Psoas muscle (tissue), 8 donors: ENCODE data around the gene CXXC5. TPM values are rescaled to one million over a fixed set of nuclear protein-coding genes. Genes with fewer than 3 reads are reported as not detected.
A peak's percentile ranks its signal among the peaks of the same experiment; 100 is the strongest.

ENCODE experiments used
- ATAC-seq, 4 donors: fragments of 200-7000 bp; cut with Tn5 transposase; one replicate each; pipeline ENCODE4 v1.9.1; 2020; ENCODE audit warnings: moderate library complexity in 3 of 4, mild to moderate bottlenecking in 2 of 4
- DNase-seq, 2 donors: peaks; one replicate each; pipeline ENCODE4 v3.0.0-alpha.2; 2020
- H3K27ac ChIP-seq: fragments of 200-600 bp; one replicate; pipeline ENCODE4 v1.8.0; 2022
- H3K27me3 ChIP-seq, 3 donors: fragments of 200-600 bp in 1 of 3; one replicate each; pipeline versions ENCODE4 v1.6.1 to v1.8.0; 2013 to 2022; ENCODE audit warnings: low read length in 2 of 3, mild to moderate bottlenecking in 2 of 3, moderate library complexity in 1 of 3; ENCODE audit not compliant: insufficient read depth in 3 of 3
- H3K36me3 ChIP-seq, 2 donors: fragments of 200-600 bp in 1 of 2; one replicate each; pipeline versions ENCODE4 v1.6.1 to v1.8.0; 2013 to 2022; ENCODE audit warnings: low read depth in 1 of 2, mild to moderate bottlenecking in 1 of 2, moderate library complexity in 1 of 2; ENCODE audit not compliant: insufficient read depth in 1 of 2
- H3K4me1 ChIP-seq: fragments of 200-600 bp; one replicate; pipeline ENCODE4 v1.8.0; 2022
- H3K4me3 ChIP-seq: fragments of 200-600 bp; one replicate; pipeline ENCODE4 v1.8.0; 2022; ENCODE audit warnings: mild to moderate bottlenecking
- H3K9me3 ChIP-seq: fragments of 200-600 bp; one replicate; pipeline ENCODE4 v1.8.0; 2022
- WGBS, 3 donors: extraction: QIAGEN DNeasy Blood & Tissue Kit; methylation state at CpG; one replicate each; pipeline versions ENCODE4 v1.1.6 to v1.1.7; 2013; 5-methylcytosine and 5-hydroxymethylcytosine counted together
- intact Hi-C, 2 donors: fragments of 100-400 bp; cut with DNase I; formaldehyde crosslinking; loops; one replicate each; pipeline versions ENCODE4 v1.11.0 to v1.14.2; 2022
- polyA plus RNA-seq, 3 donors: library from polyadenylated mRNA; stranded (reverse); fragments of 200-250 nt; gene quantifications; one replicate each; pipeline ENCODE4 v1.2.3, GENCODE V29; 2013
- total RNA-seq, 4 donors: library from RNA; stranded (reverse); fragmentation: NEBNext Ultra II Directional in 2 of 4; extraction: Animal tissue kit (Norgen Biotek cat#: 25700) in 2 of 4; gene quantifications; one replicate each; pipeline versions ENCODE4 v1.2.1 to v1.2.4, GENCODE V29; 2021 to 2023
- TF ChIP-seq, protein P1 (sequence below): fragments of 200-600 bp; IDR thresholded peaks from one replicate; pipeline ENCODE4 v1.8.0; 2022; ENCODE audit warnings: antibody characterized with exemption
- donor health status: healthy with polysubstance abuse.
- donor health status: DM: no; HTN: no; CAD: no; lungs with moderate emphysema.
- donor health status: Bipolar disorder and iron deficiency.
- donor health status: healthy.
- donor health status: DM: yes; HTN: yes; CAD: no.
- donor health status: DM: no; HTN: no; CAD: no.
- donor health status: DM: no; HTN: no; CAD: no.
- donor health status: DM: yes; HTN: yes; CAD: no.

CXXC5 gene
- total and polyA plus RNA-seq, 7 donors: 24.5 to 88.3 (median 47.2) TPM

- intact Hi-C loops: no loop called here
- H3K4me3 ChIP-seq: peak overlapping the region; percentile 99
- peak in 1 of 2 donors; percentile 38 for DNase-seq
Observed at GRCh38 chr5:139653616-139654015, 5.5 kb downstream of the CXXC5 start.

GRCh38 chr5:139654464-139654863 lies 6.3 kb downstream of the CXXC5 start:
- intact Hi-C loops: no loop called here
- TF ChIP-seq, protein P1, sequence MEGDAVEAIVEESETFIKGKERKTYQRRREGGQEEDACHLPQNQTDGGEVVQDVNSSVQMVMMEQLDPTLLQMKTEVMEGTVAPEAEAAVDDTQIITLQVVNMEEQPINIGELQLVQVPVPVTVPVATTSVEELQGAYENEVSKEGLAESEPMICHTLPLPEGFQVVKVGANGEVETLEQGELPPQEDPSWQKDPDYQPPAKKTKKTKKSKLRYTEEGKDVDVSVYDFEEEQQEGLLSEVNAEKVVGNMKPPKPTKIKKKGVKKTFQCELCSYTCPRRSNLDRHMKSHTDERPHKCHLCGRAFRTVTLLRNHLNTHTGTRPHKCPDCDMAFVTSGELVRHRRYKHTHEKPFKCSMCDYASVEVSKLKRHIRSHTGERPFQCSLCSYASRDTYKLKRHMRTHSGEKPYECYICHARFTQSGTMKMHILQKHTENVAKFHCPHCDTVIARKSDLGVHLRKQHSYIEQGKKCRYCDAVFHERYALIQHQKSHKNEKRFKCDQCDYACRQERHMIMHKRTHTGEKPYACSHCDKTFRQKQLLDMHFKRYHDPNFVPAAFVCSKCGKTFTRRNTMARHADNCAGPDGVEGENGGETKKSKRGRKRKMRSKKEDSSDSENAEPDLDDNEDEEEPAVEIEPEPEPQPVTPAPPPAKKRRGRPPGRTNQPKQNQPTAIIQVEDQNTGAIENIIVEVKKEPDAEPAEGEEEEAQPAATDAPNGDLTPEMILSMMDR: no peak
- Histone ChIP-seq H3K9me3 (no peaks in the 10 kb centered on the region), H3K36me3 (no peaks in the 10 kb centered on the region), H3K27me3 (no peaks in the 10 kb centered on the region), H3K4me3 (peak overlapping the region; percentile 99), H3K27ac (peak overlapping the region; percentile 98), H3K4me1 (peaks cover 75% of the 10 kb centered on the region)
- ATAC-seq (no peak), DNase-seq (no peak)
- 42 to 63% (median 46%) methylated on average over 3 of the region's 3 CpGs for WGBS, 3 donors

More at GRCh38 chr5:139653616-139654015, 5.5 kb downstream of the CXXC5 start:
- TF ChIP-seq, protein P1: no peak
- Histone ChIP-seq H3K36me3 (no peaks in the 10 kb centered on the region), H3K9me3 (no peaks in the 10 kb centered on the region), H3K27ac (peak overlapping the region; percentile 98), H3K4me1 (peaks cover 67% of the 10 kb centered on the region), H3K27me3 (no peaks in the 10 kb centered on the region)
- WGBS, 3 donors: 27 to 40% (median 34%) methylated on average over 5 of the region's 5 CpGs
- no peak for ATAC-seq

DNA sequence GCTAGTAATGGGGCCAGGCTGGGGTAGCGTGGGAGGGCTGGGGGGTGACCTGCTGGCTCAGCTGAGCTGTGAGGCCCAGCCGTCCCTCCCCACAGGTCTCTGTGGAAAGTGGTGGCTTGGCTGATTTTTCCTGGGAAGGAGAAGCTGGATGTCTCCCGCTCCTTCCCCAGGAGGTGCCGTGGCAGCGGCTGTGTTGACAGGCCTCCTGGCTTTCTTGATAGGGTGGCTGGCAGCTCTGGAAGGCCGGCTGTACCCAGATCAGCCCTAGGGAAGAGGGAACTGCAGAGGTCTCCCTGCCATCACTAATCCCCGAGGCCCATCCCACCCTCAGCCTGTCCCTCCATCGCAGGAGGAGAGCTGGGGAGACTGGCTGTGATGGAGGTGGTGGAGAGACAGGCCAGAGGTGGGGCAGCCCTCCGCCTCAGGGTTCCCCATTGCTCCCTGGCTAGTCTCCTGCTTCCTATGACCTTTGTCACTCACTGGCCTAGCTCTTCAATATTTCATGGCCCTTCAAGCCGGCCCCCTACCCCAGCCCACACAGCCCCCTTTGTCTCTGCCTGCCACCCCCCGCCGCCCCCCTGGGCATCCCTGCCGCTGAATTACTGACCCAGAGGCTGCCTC lies 6.8 kb downstream of the CXXC5 start:
- Histone ChIP-seq H3K36me3 (no peaks in the 10 kb centered on the region), H3K4me1 (peaks cover 80% of the 10 kb centered on the region), H3K27me3 (no peaks in the 10 kb centered on the region), H3K4me3 (peak overlapping the region; percentile 99), H3K9me3 (no peaks in the 10 kb centered on the region), H3K27ac (peak overlapping the region; percentile 98)
- TF ChIP-seq, protein P1: no peak
- intact Hi-C loops: no loop called here
- DNase-seq (no peak), ATAC-seq (no peak)
- WGBS, 3 donors: 26 to 34% (median 29%) methylated on average over 10 to 13 of the region's 13 CpGs

DNA sequence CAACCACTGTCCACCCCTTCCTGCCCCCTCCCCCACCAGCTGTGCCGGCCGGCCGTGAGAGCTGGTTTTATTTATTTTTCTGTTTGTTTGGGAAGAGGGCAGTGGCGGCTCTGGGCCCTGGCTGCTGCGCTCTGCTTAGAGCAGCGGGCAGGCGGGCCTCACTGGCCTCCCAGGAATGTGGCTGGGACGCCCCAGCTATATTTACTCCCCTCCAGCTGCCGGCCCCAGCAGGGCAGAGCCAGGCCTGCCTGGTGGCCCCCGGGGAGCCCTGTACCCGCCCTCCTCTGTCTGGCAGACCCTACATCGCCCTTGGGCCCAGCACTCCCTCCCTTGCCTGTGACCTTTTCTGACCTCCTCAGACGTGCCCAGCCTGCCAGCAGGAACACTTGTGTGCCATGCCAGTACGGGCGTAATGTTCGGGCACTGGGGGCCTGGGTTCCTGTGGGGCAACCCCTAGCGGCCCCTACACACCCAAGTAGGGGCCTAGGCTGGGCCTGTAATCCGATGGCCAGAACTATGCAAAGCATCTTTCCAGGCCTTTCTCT lies 7.7 kb downstream of the CXXC5 start:
- peak; percentile 23 to 51 (median 27) for ATAC-seq
- no peaks in the 10 kb centered on the region for H3K9me3 ChIP-seq
- intact Hi-C loops: no loop called here
- no peaks in the 10 kb centered on the region for H3K27me3 ChIP-seq
- H3K4me3 ChIP-seq: peak overlapping the region; percentile 99
- peak; percentile 57 to 86 for DNase-seq
- no peaks in the 10 kb centered on the region for H3K36me3 ChIP-seq
- 4 to 14% (median 12%) methylated on average over 16 to 18 of the region's 18 CpGs for WGBS, 3 donors
- peak overlapping the region; percentile 98 for H3K27ac ChIP-seq
- TF ChIP-seq, protein P1: no peak
- peaks cover 88% of the 10 kb centered on the region for H3K4me1 ChIP-seq
